ENCODE data around the gene NMT1.

DNA sequence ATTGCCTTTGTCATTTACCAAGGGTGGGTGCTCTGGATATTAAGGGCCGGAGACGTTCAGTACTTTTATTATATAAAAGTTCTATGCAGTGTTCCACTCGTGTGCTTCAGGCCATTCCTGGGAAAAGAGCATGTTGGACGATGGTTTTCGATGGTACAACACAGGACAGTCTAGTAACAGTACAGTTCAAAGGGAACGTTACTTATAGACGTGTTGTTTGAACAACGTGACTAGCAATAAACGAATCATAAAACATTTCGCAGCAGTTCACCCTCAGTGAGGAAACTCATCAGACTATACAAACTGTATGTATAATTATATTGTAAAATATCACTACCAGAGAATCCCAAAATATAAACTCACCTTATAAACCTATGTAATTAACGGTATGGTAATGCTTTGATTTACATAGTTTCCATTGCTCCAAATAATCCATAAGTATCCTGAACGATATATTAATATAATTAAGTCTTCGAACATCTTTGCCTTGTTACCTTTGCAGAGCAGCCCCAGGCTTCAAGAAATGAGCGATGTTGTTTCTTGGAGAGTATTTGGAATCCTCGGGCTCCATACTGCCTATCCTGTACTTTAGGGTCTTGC is 589 bp downstream of the NMT1 start:
- TF ChIP-seq POLR2AphosphoS5 (IDR thresholded peaks at IDR 0.05; ENCODE audit: borderline replicate concordance, low read depth, low read length) (no peak; the same call in 1 of the 2 replicates), EZH2 (IDR thresholded peaks at IDR 0.05) (no peak)
